SJSA1 (cell line): Measurements from ENCODE around the gene GRIN2C. TPM values are rescaled to one million over a fixed set of nuclear protein-coding genes. Genes with fewer than 3 reads are reported as not detected.

Experiments
- DNase-seq, 2 experiments: peaks; one replicate each; pipeline ENCODE4 v3.0.0-alpha.2; 2015 to 2020; ENCODE audit warnings: low spot score in 2 of 2, low read depth in 1 of 2
- H3K27ac ChIP-seq: fragments of 250-450 bp; sonication (Bioruptor Pico); 2 replicates; pipeline ENCODE4 v1.5.1; 2020; ENCODE audit warnings: mild to moderate bottlenecking, moderate library complexity
- H3K27me3 ChIP-seq: fragments of 250-450 bp; sonication (Bioruptor Pico); replicated peaks from 2 replicates; pipeline ENCODE4 v1.5.1; 2020; ENCODE audit warnings: mild to moderate bottlenecking, moderate library complexity
- H3K36me3 ChIP-seq: fragments of 250-450 bp; sonication (Bioruptor Pico); 2 replicates; pipeline ENCODE4 v1.5.1; 2020; ENCODE audit warnings: mild to moderate bottlenecking
- H3K4me1 ChIP-seq: fragments of 250-450 bp; sonication (Bioruptor Pico); replicated peaks from 2 replicates; pipeline ENCODE4 v1.6.1; 2021; ENCODE audit warnings: mild to moderate bottlenecking
- H3K4me3 ChIP-seq: fragments of 250-450 bp; sonication (Bioruptor Pico); 2 replicates; pipeline ENCODE4 v1.5.1; 2020; ENCODE audit warnings: mild to moderate bottlenecking
- H3K9me3 ChIP-seq: fragments of 250-450 bp; sonication (Bioruptor Pico); replicated peaks from 2 replicates; pipeline ENCODE4 v1.5.1; 2020; ENCODE audit warnings: mild to moderate bottlenecking
- total RNA-seq: library from RNA; depleted of rRNA; stranded (reverse); fragments of >200 nt; shearing (Covaris generic); gene quantifications from 2 replicates; pipeline ENCODE4 v1.2.3, GENCODE V29; 2014; rRNA removed

Gene GRIN2C
- total RNA-seq, 1 experiment from 2014 or later = not detected

DNA sequence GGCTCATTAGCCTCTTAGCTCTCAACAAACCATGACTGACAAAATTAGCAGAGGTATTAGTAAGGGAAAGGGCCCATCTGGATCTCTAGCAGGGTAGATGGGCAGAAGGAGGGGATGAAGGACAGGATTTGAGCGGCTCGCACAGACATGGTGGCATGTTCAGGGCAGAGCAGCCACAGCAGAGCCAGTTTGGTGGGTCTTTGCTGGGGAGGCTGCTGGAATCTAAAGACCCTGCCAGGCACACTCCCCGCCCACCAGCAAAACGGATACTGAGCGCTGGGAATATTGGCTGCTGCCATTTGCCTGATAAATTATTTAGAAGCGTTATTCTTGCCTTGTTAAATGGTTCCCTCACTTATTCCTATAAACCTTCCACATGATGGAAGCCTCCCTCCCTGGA lies 62.8 kb downstream of the GRIN2C start:
- Histone ChIP-seq H3K27ac (no peak overlapping the region), H3K4me1 (no peaks in the 10 kb centered on the region), H3K27me3 (no peaks in the 10 kb centered on the region), H3K36me3 (peaks cover 87% of the 10 kb centered on the region), H3K4me3 (no peak overlapping the region), H3K9me3 (no peaks in the 10 kb centered on the region)
- no peak for DNase-seq

DNA sequence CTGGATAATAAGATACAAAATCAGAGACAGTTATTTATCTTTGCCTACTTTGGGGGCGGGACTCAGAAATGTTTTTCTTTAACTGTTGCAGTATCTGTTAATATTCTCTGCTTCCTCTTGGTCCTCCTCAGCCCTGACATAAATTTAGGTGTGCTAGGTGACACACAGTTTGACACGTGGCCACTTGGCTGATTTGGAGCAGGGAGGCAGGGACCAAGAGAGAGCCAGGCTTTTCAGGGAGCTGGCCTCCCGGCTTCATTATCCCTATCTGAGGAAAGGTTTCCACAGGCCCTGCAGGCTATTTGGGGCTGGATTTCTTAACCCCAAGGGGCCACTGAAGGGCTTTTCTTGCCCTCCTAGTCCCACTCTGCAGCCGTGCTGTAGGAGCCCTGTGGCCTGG lies 63.5 kb downstream of the GRIN2C start:
- H3K4me3 ChIP-seq = no peak overlapping the region
- H3K4me1 ChIP-seq = no peaks in the 10 kb centered on the region
- H3K27ac ChIP-seq = no peak overlapping the region
- no peaks in the 10 kb centered on the region for H3K9me3 ChIP-seq
- peaks cover 81% of the 10 kb centered on the region for H3K36me3 ChIP-seq
- no peak for DNase-seq
- H3K27me3 ChIP-seq = no peaks in the 10 kb centered on the region

GRCh38 chr17:74795327-74796020 lies 64.2 kb downstream of the GRIN2C start:
- Histone ChIP-seq H3K27me3 (no peaks in the 10 kb centered on the region), H3K4me1 (no peaks in the 10 kb centered on the region), H3K27ac (no peak overlapping the region), H3K4me3 (no peak overlapping the region), H3K9me3 (no peaks in the 10 kb centered on the region), H3K36me3 (peaks cover 78% of the 10 kb centered on the region)
- no peak for DNase-seq

DNA sequence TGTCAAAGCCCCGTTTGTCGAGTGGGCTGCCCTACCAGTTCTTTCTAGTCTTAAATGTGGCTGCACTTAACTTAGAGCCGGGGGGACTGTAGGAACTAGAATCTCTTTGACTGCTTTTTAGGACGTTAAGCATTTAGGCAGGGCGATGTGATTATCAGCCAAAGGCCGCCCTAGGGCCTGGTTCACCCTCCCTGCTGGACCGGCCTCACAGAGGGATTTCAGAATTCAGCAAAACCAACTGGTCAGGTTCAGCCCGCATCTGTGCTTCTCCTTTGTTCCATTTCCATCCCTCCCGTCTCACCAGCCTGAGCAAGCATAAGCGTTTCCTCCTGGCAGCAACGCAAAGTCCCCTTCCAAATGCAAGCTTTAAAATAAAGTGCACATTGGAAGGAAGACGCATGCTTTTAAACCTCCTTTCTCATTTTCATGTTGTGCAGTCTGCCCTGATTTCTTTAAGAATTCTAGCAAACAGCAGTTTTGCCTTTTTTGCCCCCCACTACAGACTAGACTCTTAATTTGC lies 67.0 kb downstream of the GRIN2C start:
- Histone ChIP-seq H3K27ac (no peak overlapping the region), H3K36me3 (peaks cover 68% of the 10 kb centered on the region), H3K4me1 (no peaks in the 10 kb centered on the region), H3K4me3 (no peak overlapping the region), H3K9me3 (no peaks in the 10 kb centered on the region), H3K27me3 (no peaks in the 10 kb centered on the region)
- DNase-seq = no peak

Other genes with a start within 250 kb of the GRIN2C start
- gene CD300E, start 236.1 kb downstream of the GRIN2C start, total RNA-seq = not detected in 2 replicates
- not detected in 2 replicates for gene CD300LF, start 147.0 kb downstream of the GRIN2C start, total RNA-seq
- 1.6 and 3.0 TPM in 2 replicates for gene RAB37, start 122.6 kb downstream of the GRIN2C start, total RNA-seq
- gene NHERF1, start 111.3 kb downstream of the GRIN2C start, total RNA-seq = 41.6 and 62.1 TPM in 2 replicates
- gene NAT9, start 83.5 kb downstream of the GRIN2C start, total RNA-seq = 32.9 and 61.3 TPM in 2 replicates
- 14.5 and 18.3 TPM in 2 replicates for gene FDXR, start 13.1 kb upstream of the GRIN2C start, total RNA-seq
- not detected in 2 replicates for gene FADS6, start 33.7 kb upstream of the GRIN2C start, total RNA-seq
- not detected in 2 replicates for gene USH1G, start 63.4 kb upstream of the GRIN2C start, total RNA-seq
- gene OTOP2, start 64.4 kb upstream of the GRIN2C start, total RNA-seq = not detected in 2 replicates
- gene OTOP3, start 76.0 kb upstream of the GRIN2C start, total RNA-seq = not detected in 2 replicates
- 0.16 TPM in 1 of 2 replicates, not detected in the other for gene HID1, start 112.9 kb upstream of the GRIN2C start, total RNA-seq
- gene CDR2L, start 127.7 kb upstream of the GRIN2C start, total RNA-seq = 9.6 and 14.7 TPM in 2 replicates
- gene MRPL58, start 152.8 kb upstream of the GRIN2C start, total RNA-seq = 154 and 186 TPM in 2 replicates
- gene ATP5PD, start 187.1 kb upstream of the GRIN2C start, total RNA-seq = 601 and 1,079 TPM in 2 replicates
- 24.4 and 28.6 TPM in 2 replicates for gene KCTD2, start 187.3 kb upstream of the GRIN2C start, total RNA-seq
- 0.50 and 0.71 TPM in 2 replicates for gene SLC16A5, start 228.1 kb upstream of the GRIN2C start, total RNA-seq